PC-9 (cell line): ENCODE results near the gene SLIT1.

Experiments used
- EZH2 ChIP-seq: fragments of 200-600 bp; sonication (generic); IDR thresholded peaks from 2 replicates; pipeline ENCODE4 v1.8.0; 2017; ENCODE audit warnings: antibody characterized with exemption, low read depth
- TF ChIP-seq, protein P1 (sequence below): fragments of 200-600 bp; sonication (generic); conservative IDR thresholded peaks from 2 replicates; pipeline ENCODE4 v1.6.1; 2017; ENCODE audit warnings: mixed run types, antibody characterized with exemption, mild to moderate bottlenecking, moderate library complexity

GRCh38 chr10:97075961-97076525 lies 109.7 kb downstream of the SLIT1 start:
- no peak for TF ChIP-seq EZH2
- TF ChIP-seq, protein P1, sequence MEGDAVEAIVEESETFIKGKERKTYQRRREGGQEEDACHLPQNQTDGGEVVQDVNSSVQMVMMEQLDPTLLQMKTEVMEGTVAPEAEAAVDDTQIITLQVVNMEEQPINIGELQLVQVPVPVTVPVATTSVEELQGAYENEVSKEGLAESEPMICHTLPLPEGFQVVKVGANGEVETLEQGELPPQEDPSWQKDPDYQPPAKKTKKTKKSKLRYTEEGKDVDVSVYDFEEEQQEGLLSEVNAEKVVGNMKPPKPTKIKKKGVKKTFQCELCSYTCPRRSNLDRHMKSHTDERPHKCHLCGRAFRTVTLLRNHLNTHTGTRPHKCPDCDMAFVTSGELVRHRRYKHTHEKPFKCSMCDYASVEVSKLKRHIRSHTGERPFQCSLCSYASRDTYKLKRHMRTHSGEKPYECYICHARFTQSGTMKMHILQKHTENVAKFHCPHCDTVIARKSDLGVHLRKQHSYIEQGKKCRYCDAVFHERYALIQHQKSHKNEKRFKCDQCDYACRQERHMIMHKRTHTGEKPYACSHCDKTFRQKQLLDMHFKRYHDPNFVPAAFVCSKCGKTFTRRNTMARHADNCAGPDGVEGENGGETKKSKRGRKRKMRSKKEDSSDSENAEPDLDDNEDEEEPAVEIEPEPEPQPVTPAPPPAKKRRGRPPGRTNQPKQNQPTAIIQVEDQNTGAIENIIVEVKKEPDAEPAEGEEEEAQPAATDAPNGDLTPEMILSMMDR = no peak
